ENCODE results near the gene GAS2. TPM values are rescaled to one million over a fixed set of nuclear protein-coding genes. Genes with fewer than 3 reads are reported as not detected.
A peak's percentile ranks its signal among the peaks of the same experiment; 100 is the strongest.

Gene GAS2
- total and polyA plus RNA-seq, 11 donors = 2.7 to 23.0 (median 10.8) TPM

DNA sequence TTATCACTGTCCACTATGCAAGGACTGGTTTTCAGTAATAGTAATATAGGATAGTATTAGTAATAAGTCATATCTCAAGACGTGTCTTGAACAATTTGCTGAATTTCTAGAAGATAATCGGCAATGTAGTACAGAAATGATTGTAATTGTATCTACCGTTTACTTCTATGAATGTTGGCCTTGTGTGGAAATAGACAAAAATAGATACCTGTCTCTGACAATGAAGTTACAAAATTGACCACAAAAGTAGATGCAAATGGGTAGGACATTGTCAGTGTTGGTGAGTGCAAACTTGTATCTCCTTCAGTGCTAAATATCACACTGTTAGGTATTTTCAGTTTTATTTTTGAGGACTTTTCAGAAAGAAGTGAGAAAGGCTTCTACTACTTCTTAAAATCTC is 120.1 kb downstream of the GAS2 start:
- 83 to 88% (median 86%) methylated on average over 3 of the region's 3 CpGs for WGBS, 4 donors
- TF ChIP-seq POLR2A (IDR thresholded peaks at IDR 0.05) = no peak
- no peak for TF ChIP-seq CTCF (IDR thresholded peaks at IDR 0.05)
- Histone ChIP-seq H3K36me3 (no peaks in the 10 kb centered on the region), H3K27ac (no peak overlapping the region), H3K9me3 (peaks cover 0 to 6% (median 0%) of the 10 kb centered on the region in 12 donors), H3K27me3 (no peaks in the 10 kb centered on the region), H3K4me1 (peaks cover 0 to 5% (median 0%) of the 10 kb centered on the region in 12 donors), H3K4me3 (no peak overlapping the region)
- ATAC-seq (no peak), DNase-seq (no peak)
- intact Hi-C loops (cut with DNase I) = loop anchor here (2.0 to 10.0 kb wide), 8 partner anchors 114 to 542 kb away; partner anchors contain the start of genes FANCF (in 3 of the 10) and SLC17A6 (in 1 of the 10)

- H3K27ac ChIP-seq = no peak overlapping the region
- TF ChIP-seq POLR2A (IDR thresholded peaks at IDR 0.05) (no peak), CTCF (IDR thresholded peaks at IDR 0.05) (no peak)
- WGBS, 4 donors = 65 to 81% (median 68%) methylated on average over 2 of the region's 2 CpGs
- peaks cover 0 to 5% (median 0%) of the 10 kb centered on the region in 12 donors for H3K4me1 ChIP-seq
- intact Hi-C loops (cut with DNase I) = loop anchor here (2.0 to 10.0 kb wide), 8 partner anchors 115 to 542 kb away; partner anchors contain the start of genes FANCF (in 3 of the 10) and SLC17A6 (in 1 of the 10)
- no peak for DNase-seq
- no peak overlapping the region for H3K4me3 ChIP-seq
- H3K27me3 ChIP-seq = no peaks in the 10 kb centered on the region
- no peak for ATAC-seq
- no peaks in the 10 kb centered on the region for H3K36me3 ChIP-seq
- H3K9me3 ChIP-seq = peaks cover 0 to 6% (median 0%) of the 10 kb centered on the region in 12 donors
Observed at GRCh38 chr11:22787055-22787454, 120.6 kb downstream of the GAS2 start.

- intact Hi-C loops (cut with DNase I) = loop anchor here (2.0 to 10.0 kb wide), 8 partner anchors 115 to 543 kb away; partner anchors contain the start of genes FANCF (in 3 of the 10) and SLC17A6 (in 1 of the 10)
- WGBS, 4 donors = 28 to 32% (median 30%) methylated on average over 9 of the region's 9 CpGs
- Histone ChIP-seq H3K27ac (no peak overlapping the region), H3K36me3 (no peaks in the 10 kb centered on the region), H3K9me3 (peaks cover 0 to 6% (median 0%) of the 10 kb centered on the region in 12 donors), H3K4me1 (peaks cover 0 to 11% (median 0%) of the 10 kb centered on the region in 12 donors), H3K4me3 (no peak overlapping the region), H3K27me3 (no peaks in the 10 kb centered on the region)
- DNase-seq (no peak), ATAC-seq (peak in 1 of 4 donors; percentile 56)
- no peak for TF ChIP-seq POLR2A (IDR thresholded peaks at IDR 0.05)
- peak; percentile 63 to 80 (median 72) for TF ChIP-seq CTCF (IDR thresholded peaks at IDR 0.05)
Observed at GRCh38 chr11:22787551-22788162, 121.2 kb downstream of the GAS2 start.

DNA sequence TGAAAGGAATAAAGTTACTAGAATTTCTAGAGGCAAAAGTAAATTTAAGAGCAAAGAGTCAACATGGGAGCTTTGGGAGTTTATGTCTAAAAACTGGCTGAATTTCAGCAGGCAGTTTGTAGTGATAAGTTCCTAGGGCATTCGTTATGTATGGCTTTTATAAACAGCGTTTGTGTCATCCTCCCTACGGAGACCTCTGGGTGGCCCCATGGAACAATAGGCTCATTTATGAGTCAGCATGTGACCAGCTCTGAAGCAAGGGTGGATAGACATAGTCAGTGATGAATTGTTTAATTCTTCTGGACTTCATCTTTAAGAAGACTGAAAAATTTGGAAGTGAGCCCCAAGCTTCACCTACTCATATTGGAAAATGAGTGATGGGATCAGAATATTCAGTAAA is 126.1 kb downstream of the GAS2 start:
- Histone ChIP-seq H3K27me3 (no peaks in the 10 kb centered on the region), H3K27ac (no peak overlapping the region), H3K4me1 (peaks cover 0 to 12% (median 0%) of the 10 kb centered on the region in 12 donors), H3K36me3 (no peaks in the 10 kb centered on the region), H3K9me3 (no peaks in the 10 kb centered on the region), H3K4me3 (no peak overlapping the region)
- 22 to 37% (median 28%) methylated on average over 3 of the region's 3 CpGs for WGBS, 4 donors
- ATAC-seq = peak in 3 of 4 donors; percentile 45 to 58 (median 52)
- no peak for DNase-seq
- TF ChIP-seq POLR2A (IDR thresholded peaks at IDR 0.05) (no peak), CTCF (IDR thresholded peaks at IDR 0.05) (no peak)
- intact Hi-C loops (cut with DNase I) = no loop called here
